Astrocyte (in vitro differentiated cells and primary cell): ENCODE results near the gene SUV39H2.

Source experiments
- CTCF ChIP-seq: IDR thresholded peaks from 2 replicates; pipeline ENCODE4 v1.5.1; 2011; ENCODE audit warnings: low read depth, mild to moderate bottlenecking, inconsistent platforms, low read length, moderate library complexity; ENCODE audit not compliant: insufficient read depth
- EZH2 ChIP-seq: IDR thresholded peaks from 2 replicates; pipeline ENCODE4 v1.6.1; 2012; ENCODE audit warnings: mild to moderate bottlenecking, low read length, inconsistent platforms; ENCODE audit not compliant: insufficient read depth

- TF ChIP-seq CTCF = no peak
- TF ChIP-seq EZH2 = no peak
Observed at GRCh38 chr10:14852236-14852635, 26.4 kb upstream of the SUV39H2 start.
